ENCODE data around the gene ATP11A. TPM values are rescaled to one million over a fixed set of nuclear protein-coding genes. Genes with fewer than 3 reads are reported as not detected.

ATP11A gene
- total and polyA plus RNA-seq, 2 donors (not counting 3 experiments of a cell fraction or from before 2014, with no cell fraction given), result 16.5 to 88.1 TPM

GRCh38 chr13:112812306-112813055, 122.6 kb downstream of the ATP11A start:
- Histone ChIP-seq H3K27me3 (ENCODE audit: control insufficient read depth in 2 of 2, insufficient read depth in 2 of 2, low read length in 2 of 2) (no peaks in the 10 kb centered on the region), H3K9me3 (replicated peaks; ENCODE audit: control insufficient read depth, insufficient read depth, low read length) (no peaks in the 10 kb centered on the region), H3K4me1 (ENCODE audit: control insufficient read depth, extremely low read depth, insufficient read depth, low read length) (peaks cover 5% of the 10 kb centered on the region), H3K9me1 (replicated peaks; ENCODE audit: control insufficient read depth, extremely low read depth, insufficient read depth, low read length) (no peaks in the 10 kb centered on the region), H3K27ac (ENCODE audit: insufficient read depth, low read depth, low read length) (no peak overlapping the region), H4K20me1 (replicated peaks; ENCODE audit: control insufficient read depth, extremely low read depth, insufficient read depth, low read length) (no peaks in the 10 kb centered on the region), H3K36me3 (ENCODE audit: control insufficient read depth in 2 of 2, extremely low read depth in 1 of 2, insufficient read depth in 2 of 2, low read length in 2 of 2) (peaks cover 0 to 8% of the 10 kb centered on the region in 2 experiments), H3K4me2 (ENCODE audit: insufficient read depth, low read length) (no peak overlapping the region), H3K4me3 (replicated peaks in 1 of 3; ENCODE audit: insufficient read depth in 1 of 3, low read depth in 1 of 3, low read length in 3 of 3) (no peak overlapping the region), H3K9ac (replicated peaks; ENCODE audit: extremely low read depth, insufficient read depth, low read length) (no peak overlapping the region), H2AFZ (ENCODE audit: low read depth, low read length) (no peak overlapping the region), H3K79me2 (ENCODE audit: control insufficient read depth, insufficient read depth, low read length) (no peaks in the 10 kb centered on the region)
- TF ChIP-seq MAX (IDR thresholded peaks at IDR 0.05; ENCODE audit: insufficient read depth, insufficient read length) (no peak), JUN (IDR thresholded peaks at IDR 0.05; ENCODE audit: borderline replicate concordance, insufficient read depth, insufficient read length, low read depth) (no peak)
- CTCF ChIA-PET, result interaction anchor here (1.1 kb wide), 1 partner anchor 21 kb away, joined by 4 read pairs; no protein-coding TSS in a partner anchor
- FAIRE-seq, result no peak
- BruUV-seq (replicated peaks), result no TSS peak
- dilution Hi-C loops (cut with MboI; ENCODE audit: extremely low pct_ligation_motif_present, low sequenced_read_pairs) (no loop called here), intact Hi-C loops (cut with micrococcal nuclease) (no loop called here)
- POLR2A ChIA-PET, result no interaction called here
- DNase-seq (ENCODE audit: low read depth, low spot score), result no peak

- CTCF ChIA-PET, result interaction anchor here (1.1 kb wide), 2 partner anchors 22 to 119 kb away, joined by 3 to 4 read pairs; no protein-coding TSS in a partner anchor
- peaks cover 5% of the 10 kb centered on the region for H3K4me1 ChIP-seq (ENCODE audit: control insufficient read depth, extremely low read depth, insufficient read depth, low read length)
- BruUV-seq (replicated peaks), result no TSS peak
- no peaks in the 10 kb centered on the region for H3K27me3 ChIP-seq (ENCODE audit: control insufficient read depth in 2 of 2, insufficient read depth in 2 of 2, low read length in 2 of 2)
- H3K36me3 ChIP-seq (ENCODE audit: control insufficient read depth in 2 of 2, extremely low read depth in 1 of 2, insufficient read depth in 2 of 2, low read length in 2 of 2), result peaks cover 0 to 12% of the 10 kb centered on the region in 2 experiments
- dilution Hi-C loops (cut with MboI; ENCODE audit: extremely low pct_ligation_motif_present, low sequenced_read_pairs), result no loop called here
- H4K20me1 ChIP-seq (replicated peaks; ENCODE audit: control insufficient read depth, extremely low read depth, insufficient read depth, low read length), result no peaks in the 10 kb centered on the region
- no peak for DNase-seq (ENCODE audit: low read depth, low spot score)
- TF ChIP-seq JUN (IDR thresholded peaks at IDR 0.05; ENCODE audit: borderline replicate concordance, insufficient read depth, insufficient read length, low read depth) (no peak), POLR2AphosphoS5 (IDR thresholded peaks at IDR 0.05; ENCODE audit: insufficient read depth, low read depth, low read length) (no peak), GATA2 (IDR thresholded peaks at IDR 0.05; ENCODE audit: insufficient read depth, insufficient read length, low read depth, low read length) (no peak), EZH2 (IDR thresholded peaks at IDR 0.05; ENCODE audit: borderline replicate concordance, low read depth, low read length, severe bottlenecking) (no peak), CTCF (IDR thresholded peaks at IDR 0.05; ENCODE audit: extremely low read depth in 1 of 2, insufficient read depth in 1 of 2, low read depth in 1 of 2, low read length in 2 of 2) (no peak), MAX (IDR thresholded peaks at IDR 0.05; ENCODE audit: insufficient read depth, insufficient read length) (no peak), POLR2A (IDR thresholded peaks at IDR 0.05; ENCODE audit: low read depth, low read length) (no peak), FOS (IDR thresholded peaks at IDR 0.05; ENCODE audit: borderline replicate concordance, insufficient read depth, low read length) (no peak), MYC (IDR thresholded peaks at IDR 0.05; ENCODE audit: low read depth, low read length) (no peak)
- H3K4me2 ChIP-seq (ENCODE audit: insufficient read depth, low read length), result no peak overlapping the region
- FAIRE-seq, result no peak
- intact Hi-C loops (cut with micrococcal nuclease), result no loop called here
- no peaks in the 10 kb centered on the region for H3K9me1 ChIP-seq (replicated peaks; ENCODE audit: control insufficient read depth, extremely low read depth, insufficient read depth, low read length)
- H3K79me2 ChIP-seq (ENCODE audit: control insufficient read depth, insufficient read depth, low read length), result no peaks in the 10 kb centered on the region
- no peak overlapping the region for H2AFZ ChIP-seq (ENCODE audit: low read depth, low read length)
- H3K9me3 ChIP-seq (replicated peaks; ENCODE audit: control insufficient read depth, insufficient read depth, low read length), result no peaks in the 10 kb centered on the region
- no peak overlapping the region for H3K4me3 ChIP-seq (replicated peaks in 1 of 3; ENCODE audit: insufficient read depth in 1 of 3, low read depth in 1 of 3, low read length in 3 of 3)
- no peak overlapping the region for H3K9ac ChIP-seq (replicated peaks; ENCODE audit: extremely low read depth, insufficient read depth, low read length)
- no peak overlapping the region for H3K27ac ChIP-seq (ENCODE audit: insufficient read depth, low read depth, low read length)
- POLR2A ChIA-PET, result no interaction called here
These were observed 123.7 kb downstream of the ATP11A start for GRCh38 chr13:112813552-112813951.

Data from endothelial cell of umbilical vein (primary cell).